DOHH2 (cell line): Measurements from ENCODE around the gene SIGMAR1.

Source experiments
- H3F3A ChIP-seq: fragments of 200-600 bp; sonication (generic), shearing (Covaris generic); 2 replicates; pipeline ENCODE4 v1.6.0; 2016; ENCODE audit warnings: antibody characterized with exemption, mild to moderate bottlenecking; ENCODE audit not compliant: control insufficient read depth, insufficient read depth
- H3K27ac ChIP-seq: fragments of 200-600 bp; sonication (generic); 2 replicates; pipeline ENCODE4 v1.5.1; 2014; ENCODE audit warnings: low read depth, mild to moderate bottlenecking, low read length, moderate library complexity
- H3K27me3 ChIP-seq: fragments of 200-600 bp; sonication (generic); 2 replicates; pipeline ENCODE4 v1.6.1; 2014; ENCODE audit warnings: mild to moderate bottlenecking, low read length, mixed read lengths; ENCODE audit not compliant: control insufficient read depth
- H3K36me3 ChIP-seq: fragments of 200-600 bp; sonication (generic); 2 replicates; pipeline ENCODE4 v1.6.1; 2014; ENCODE audit warnings: mild to moderate bottlenecking, low read length, moderate library complexity, mixed read lengths; ENCODE audit not compliant: control insufficient read depth
- H3K4me1 ChIP-seq: fragments of 200-600 bp; sonication (generic); 2 replicates; pipeline ENCODE4 v1.6.1; 2014; ENCODE audit warnings: mild to moderate bottlenecking, low read length, mixed read lengths; ENCODE audit not compliant: control insufficient read depth
- H3K4me2 ChIP-seq: fragments of 200-600 bp; sonication (generic); 2 replicates; pipeline ENCODE4 v1.6.0; 2014; ENCODE audit warnings: mild to moderate bottlenecking, low read length, moderate library complexity
- H3K4me3 ChIP-seq: fragments of 200-600 bp; sonication (generic); 2 replicates; pipeline ENCODE4 v1.5.1; 2014; ENCODE audit warnings: mild to moderate bottlenecking, low read length, mixed read lengths
- H3K79me2 ChIP-seq: fragments of 200-600 bp; sonication (generic); 2 replicates; pipeline ENCODE4 v1.6.1; 2014; ENCODE audit warnings: mild to moderate bottlenecking, low read length, mixed read lengths; ENCODE audit not compliant: control insufficient read depth
- H3K9me2 ChIP-seq: fragments of 200-600 bp; sonication (generic); replicated peaks from 2 replicates; pipeline ENCODE4 v1.6.1; 2014; ENCODE audit warnings: mild to moderate bottlenecking, low read length, mixed read lengths; ENCODE audit not compliant: control insufficient read depth
- H3K9me3 ChIP-seq: fragments of 200-600 bp; sonication (generic); 2 replicates; pipeline ENCODE4 v1.6.1; 2014; ENCODE audit warnings: antibody characterized with exemption, low read length, mixed read lengths; ENCODE audit not compliant: control insufficient read depth, insufficient read depth
- H4K20me1 ChIP-seq: fragments of 200-600 bp; sonication (generic); 2 replicates; pipeline ENCODE4 v1.6.0; 2014; ENCODE audit warnings: low read depth, mild to moderate bottlenecking, antibody characterized with exemption, low read length, moderate library complexity; ENCODE audit not compliant: control insufficient read depth, insufficient read depth
- EZH2phosphoT487 ChIP-seq: fragments of 200-600 bp; sonication (generic); IDR thresholded peaks from 2 replicates; pipeline ENCODE4 v1.6.1; 2017; ENCODE audit warnings: borderline replicate concordance, mild to moderate bottlenecking, antibody characterized with exemption, low read length, moderate library complexity, mixed read lengths
- TF ChIP-seq, protein P1 (sequence below): fragments of 200-600 bp; sonication (generic); IDR thresholded peaks from one replicate; pipeline ENCODE4 v1.5.1; 2014; ENCODE audit warnings: antibody characterized with exemption, mild to moderate bottlenecking, low read depth, low read length; ENCODE audit not compliant: poor library complexity, severe bottlenecking

SIGMAR1 gene

DNA sequence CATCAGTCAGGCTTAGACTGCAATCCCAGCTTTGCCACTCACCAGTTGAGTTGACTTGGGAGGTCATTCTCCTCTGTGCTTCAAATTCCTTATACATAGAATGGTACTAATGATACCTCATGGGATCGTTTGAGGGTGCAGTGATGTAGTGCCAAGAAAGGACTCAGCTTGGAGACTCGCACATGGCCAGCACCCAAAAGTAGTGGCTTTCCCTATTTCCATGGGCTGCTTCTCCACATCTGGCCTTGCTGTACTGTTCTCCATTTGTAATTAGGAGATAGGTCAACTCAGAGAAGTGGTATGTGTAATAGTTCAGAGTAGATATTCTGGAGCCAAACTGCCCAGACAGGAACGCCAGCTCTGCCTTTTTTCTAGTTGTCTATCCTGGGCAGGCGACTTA is 48.0 kb upstream of the SIGMAR1 start:
- no peak overlapping the region for H3K27ac ChIP-seq
- no peaks in the 10 kb centered on the region for H3K9me3 ChIP-seq
- TF ChIP-seq EZH2phosphoT487 = no peak
- TF ChIP-seq, protein P1, sequence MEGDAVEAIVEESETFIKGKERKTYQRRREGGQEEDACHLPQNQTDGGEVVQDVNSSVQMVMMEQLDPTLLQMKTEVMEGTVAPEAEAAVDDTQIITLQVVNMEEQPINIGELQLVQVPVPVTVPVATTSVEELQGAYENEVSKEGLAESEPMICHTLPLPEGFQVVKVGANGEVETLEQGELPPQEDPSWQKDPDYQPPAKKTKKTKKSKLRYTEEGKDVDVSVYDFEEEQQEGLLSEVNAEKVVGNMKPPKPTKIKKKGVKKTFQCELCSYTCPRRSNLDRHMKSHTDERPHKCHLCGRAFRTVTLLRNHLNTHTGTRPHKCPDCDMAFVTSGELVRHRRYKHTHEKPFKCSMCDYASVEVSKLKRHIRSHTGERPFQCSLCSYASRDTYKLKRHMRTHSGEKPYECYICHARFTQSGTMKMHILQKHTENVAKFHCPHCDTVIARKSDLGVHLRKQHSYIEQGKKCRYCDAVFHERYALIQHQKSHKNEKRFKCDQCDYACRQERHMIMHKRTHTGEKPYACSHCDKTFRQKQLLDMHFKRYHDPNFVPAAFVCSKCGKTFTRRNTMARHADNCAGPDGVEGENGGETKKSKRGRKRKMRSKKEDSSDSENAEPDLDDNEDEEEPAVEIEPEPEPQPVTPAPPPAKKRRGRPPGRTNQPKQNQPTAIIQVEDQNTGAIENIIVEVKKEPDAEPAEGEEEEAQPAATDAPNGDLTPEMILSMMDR = no peak
- H3K9me2 ChIP-seq = no peaks in the 10 kb centered on the region
- H3K36me3 ChIP-seq = no peaks in the 10 kb centered on the region
- H3K27me3 ChIP-seq = no peaks in the 10 kb centered on the region
- H3K4me3 ChIP-seq = no peak overlapping the region
- H3K4me1 ChIP-seq = no peaks in the 10 kb centered on the region
- no peaks in the 10 kb centered on the region for H4K20me1 ChIP-seq
- H3K4me2 ChIP-seq = no peak overlapping the region
- no peaks in the 10 kb centered on the region for H3K79me2 ChIP-seq
- H3F3A ChIP-seq = no peaks in the 10 kb centered on the region

DNA sequence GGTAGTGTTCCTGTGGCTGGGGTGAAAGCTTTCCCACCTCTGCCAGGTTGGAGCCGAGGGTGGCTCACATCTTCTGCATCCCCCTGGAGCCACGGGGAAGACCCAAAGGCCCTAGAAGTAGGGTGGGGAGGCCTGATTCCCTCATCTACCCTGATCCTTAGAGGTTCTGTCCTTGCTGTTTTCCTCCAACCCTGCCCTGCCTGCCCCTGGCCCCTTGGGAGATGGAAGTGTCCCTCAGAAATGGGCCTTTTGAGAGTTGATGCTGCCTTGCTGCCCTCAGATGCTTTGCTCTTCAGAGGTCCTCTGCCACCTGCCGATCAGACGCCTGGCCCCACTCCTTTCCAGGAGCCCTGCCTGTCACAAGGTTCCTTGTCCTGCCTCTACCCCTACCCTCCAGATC is 47.2 kb upstream of the SIGMAR1 start:
- Histone ChIP-seq H3K9me3 (no peaks in the 10 kb centered on the region), H3K27me3 (no peaks in the 10 kb centered on the region), H3K4me2 (no peak overlapping the region), H3K36me3 (no peaks in the 10 kb centered on the region), H3K79me2 (no peaks in the 10 kb centered on the region), H3F3A (no peaks in the 10 kb centered on the region), H3K4me1 (no peaks in the 10 kb centered on the region), H3K4me3 (no peak overlapping the region), H4K20me1 (no peaks in the 10 kb centered on the region), H3K27ac (no peak overlapping the region), H3K9me2 (no peaks in the 10 kb centered on the region)
- TF ChIP-seq, protein P1 = no peak
- TF ChIP-seq EZH2phosphoT487 = no peak

DNA sequence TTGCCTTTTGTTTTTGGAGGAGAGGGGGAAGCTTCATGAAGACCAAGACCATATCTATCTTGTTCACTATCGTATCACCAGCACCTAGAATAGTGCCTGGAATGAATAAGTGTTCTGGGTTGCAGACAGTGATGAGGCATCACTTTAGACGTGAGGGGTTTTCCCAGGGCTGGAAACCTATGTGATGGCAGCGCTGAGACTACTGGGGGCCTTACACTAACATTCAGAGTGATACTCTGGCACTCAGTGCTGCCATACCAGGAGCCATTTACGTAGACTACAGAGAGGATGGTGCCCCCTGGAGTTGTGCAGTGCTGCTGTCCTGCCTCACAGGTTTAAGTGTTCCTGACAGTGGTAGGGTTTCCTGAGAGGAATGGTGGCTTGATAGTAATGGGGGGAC is 46.6 kb upstream of the SIGMAR1 start:
- Histone ChIP-seq H3K36me3 (no peaks in the 10 kb centered on the region), H3K9me3 (no peaks in the 10 kb centered on the region), H3K79me2 (no peaks in the 10 kb centered on the region), H3K27me3 (no peaks in the 10 kb centered on the region), H3K9me2 (no peaks in the 10 kb centered on the region), H3F3A (no peaks in the 10 kb centered on the region), H3K4me3 (no peak overlapping the region), H3K4me2 (no peak overlapping the region), H3K27ac (no peak overlapping the region), H4K20me1 (no peaks in the 10 kb centered on the region), H3K4me1 (no peaks in the 10 kb centered on the region)
- TF ChIP-seq EZH2phosphoT487 = no peak
- TF ChIP-seq, protein P1 = no peak

- H3K36me3 ChIP-seq = no peaks in the 10 kb centered on the region
- H3K9me3 ChIP-seq = no peaks in the 10 kb centered on the region
- H3F3A ChIP-seq = no peaks in the 10 kb centered on the region
- no peaks in the 10 kb centered on the region for H3K79me2 ChIP-seq
- no peaks in the 10 kb centered on the region for H3K4me1 ChIP-seq
- H3K27ac ChIP-seq = no peak overlapping the region
- no peaks in the 10 kb centered on the region for H4K20me1 ChIP-seq
- no peak overlapping the region for H3K4me2 ChIP-seq
- no peaks in the 10 kb centered on the region for H3K9me2 ChIP-seq
- H3K4me3 ChIP-seq = no peak overlapping the region
- H3K27me3 ChIP-seq = no peaks in the 10 kb centered on the region
- no peak for TF ChIP-seq EZH2phosphoT487
- TF ChIP-seq, protein P1 = no peak
These were observed 38.3 kb upstream of the SIGMAR1 start for GRCh38 chr9:34675869-34676268.
